ENCODE measurements around the gene SYT1.

GRCh38 chr12:78853231-78853630 is 11.3 kb upstream of the SYT1 start:
- no peak for TF ChIP-seq CTCF (IDR thresholded peaks at IDR 0.05)
- no peak for TF ChIP-seq POLR2AphosphoS5 (IDR thresholded peaks at IDR 0.05)

All from prostate gland (tissue), 2 donors.